Keratinocyte (primary cell): ENCODE measurements around the gene RNU5D-1. TPM values are rescaled to one million over a fixed set of nuclear protein-coding genes. Genes with fewer than 3 reads are reported as not detected.

Experiments used
- DNase-seq: peaks from one replicate; pipeline ENCODE4 v3.0.0-alpha.2; 2011; ENCODE audit warnings: low read depth, missing footprints, low spot score
- FAIRE-seq: peaks from 2 replicates; lab custom pipeline; 2011; peaks lifted over from hg19 to GRCh38; lab: Jason Lieb, UNC
- H2AFZ ChIP-seq: 2 replicates; pipeline ENCODE4 v1.6.0; 2012; ENCODE audit warnings: low read length, control low read depth, inconsistent platforms; ENCODE audit not compliant: control insufficient read depth
- H3K27ac ChIP-seq: 2 replicates; pipeline ENCODE4 v1.5.1; 2011; ENCODE audit warnings: low read length; ENCODE audit not compliant: control insufficient read depth, insufficient read depth
- H3K27me3 ChIP-seq: 3 replicates; pipeline ENCODE4 v1.6.0; 2011; ENCODE audit warnings: low read length; ENCODE audit not compliant: control insufficient read depth, insufficient read depth; ENCODE audit errors: extremely low read depth
- H3K36me3 ChIP-seq, 2 experiments: 2 replicates in 1 of 2; 3 replicates in 1 of 2; pipeline ENCODE4 v1.5.1; 2011; ENCODE audit warnings: low read length in 2 of 2, mild to moderate bottlenecking in 1 of 2; ENCODE audit not compliant: control insufficient read depth in 2 of 2, insufficient read depth in 2 of 2; ENCODE audit errors: extremely low read depth in 1 of 2
- H3K4me1 ChIP-seq: 3 replicates; pipeline ENCODE4 v1.5.1; 2011; ENCODE audit warnings: low read length; ENCODE audit not compliant: control insufficient read depth, insufficient read depth; ENCODE audit errors: extremely low read depth
- H3K4me2 ChIP-seq: 3 replicates; pipeline ENCODE4 v1.6.0; 2011; ENCODE audit warnings: low read depth, low read length; ENCODE audit not compliant: control insufficient read depth, insufficient read depth; ENCODE audit errors: extremely low read depth
- H3K4me3 ChIP-seq, 3 experiments: fragments of 200-600 bp in 1 of 3; sonication (generic) in 1 of 3; 2 replicates in 2 of 3; 3 replicates in 1 of 3; pipeline ENCODE4 v1.5.1; 2011 to 2016; ENCODE audit warnings: low read length in 3 of 3, mild to moderate bottlenecking in 3 of 3, control low read depth in 2 of 3, inconsistent platforms in 1 of 3, low read depth in 1 of 3, mixed read lengths in 1 of 3, mixed run types in 1 of 3, moderate library complexity in 1 of 3; ENCODE audit not compliant: control insufficient read depth in 2 of 3, insufficient read depth in 2 of 3; ENCODE audit errors: extremely low read depth in 1 of 3
- H3K79me2 ChIP-seq: 2 replicates; pipeline ENCODE4 v1.6.0; 2012; ENCODE audit warnings: low read length; ENCODE audit not compliant: control insufficient read depth, insufficient read depth
- H3K9ac ChIP-seq: 3 replicates; pipeline ENCODE4 v1.6.0; 2011; ENCODE audit warnings: low read length; ENCODE audit not compliant: control insufficient read depth, insufficient read depth; ENCODE audit errors: extremely low read depth
- H3K9me1 ChIP-seq: 3 replicates; pipeline ENCODE4 v1.6.0; 2011; ENCODE audit warnings: low read length; ENCODE audit not compliant: control insufficient read depth, insufficient read depth; ENCODE audit errors: extremely low read depth
- H3K9me3 ChIP-seq: 2 replicates; pipeline ENCODE4 v1.5.1; 2012; ENCODE audit warnings: low read depth, low read length; ENCODE audit not compliant: control insufficient read depth
- H4K20me1 ChIP-seq: 3 replicates; pipeline ENCODE4 v1.6.0; 2011; ENCODE audit warnings: low read length; ENCODE audit not compliant: control insufficient read depth, insufficient read depth; ENCODE audit errors: extremely low read depth
- CTCF ChIP-seq, 3 experiments: IDR thresholded peaks in 1 of 3; conservative IDR thresholded peaks in 1 of 3; optimal IDR thresholded peaks in 1 of 3; 2 replicates in 2 of 3; 3 replicates in 1 of 3; pipeline versions ENCODE3 to v1.5.1; 2011; ENCODE audit warnings: low read length in 3 of 3, mild to moderate bottlenecking in 3 of 3, moderate library complexity in 2 of 3, control low read depth in 1 of 3, inconsistent platforms in 1 of 3; ENCODE audit not compliant: insufficient read depth in 2 of 3; ENCODE audit errors: extremely low read depth in 1 of 3
- EZH2 ChIP-seq: IDR thresholded peaks from one replicate; pipeline ENCODE4 v1.6.1; 2012; ENCODE audit warnings: inconsistent platforms, mild to moderate bottlenecking, low read length, moderate library complexity
- dilution Hi-C: fragments of 300-500 bp; cut with MboI; formaldehyde crosslinking; loops from one replicate; pipeline ENCODE4 v1.7.0; 2020; ENCODE audit warnings: low sequenced_read_pairs; ENCODE audit not compliant: extremely low pct_ligation_motif_present
- polyA plus RNA-seq, 5 experiments: library from polyadenylated mRNA; depleted of rRNA in 3 of 5; stranded (reverse) in 3 of 5; stranded (forward) in 1 of 5; unstranded in 1 of 5; fragments of >200 nt; gene quantifications; 1 replicate in 1 of 5; 2 replicates in 3 of 5; 3 replicates in 1 of 5; pipeline versions ENCODE4 v1.2.1 to v1.2.3, GENCODE V29; 2011 to 2012; ENCODE audit warnings: missing spikeins in 2 of 5, low read depth in 1 of 5, low replicate concordance in 1 of 5

The RNU5D-1 gene
- polyA plus RNA-seq, 1 donor (not counting 4 experiments of a cell fraction or from before 2014, with no cell fraction given), result not detected

GRCh38 chr1:44714944-44715571 lies 15.9 kb downstream of the RNU5D-1 start:
- TF ChIP-seq EZH2, result no peak
- peak; percentile 84 to 98 (median 89) for TF ChIP-seq CTCF (optimal IDR thresholded peaks at IDR 0.05 in 1 of 3, IDR thresholded peaks at IDR 0.05 in 1 of 3, conservative IDR thresholded peaks at IDR 0.05 in 1 of 3; ENCODE audit: extremely low read depth in 1 of 3, insufficient read depth in 2 of 3, low read length in 3 of 3)
- Histone ChIP-seq H3K27ac (no peak overlapping the region), H3K9ac (no peak overlapping the region), H3K9me3 (no peaks in the 10 kb centered on the region), H2AFZ (no peak overlapping the region), H3K36me3 (no peaks in the 10 kb centered on the region), H3K79me2 (no peaks in the 10 kb centered on the region), H3K27me3 (no peaks in the 10 kb centered on the region), H3K4me3 (no peak overlapping the region), H3K4me2 (peak overlapping the region; percentile 20), H3K4me1 (peaks cover 3% of the 10 kb centered on the region), H3K9me1 (no peaks in the 10 kb centered on the region), H4K20me1 (no peaks in the 10 kb centered on the region)
- dilution Hi-C loops, result no loop called here
- DNase-seq (no peak), FAIRE-seq (peak; percentile 98)

GRCh38 chr1:44714532-44714931 lies 16.4 kb downstream of the RNU5D-1 start:
- no peaks in the 10 kb centered on the region for H3K79me2 ChIP-seq
- H3K36me3 ChIP-seq, result no peaks in the 10 kb centered on the region
- H2AFZ ChIP-seq, result no peak overlapping the region
- peaks cover 3% of the 10 kb centered on the region for H3K4me1 ChIP-seq
- H3K4me2 ChIP-seq, result no peak overlapping the region
- no peaks in the 10 kb centered on the region for H3K27me3 ChIP-seq
- H3K9me3 ChIP-seq, result no peaks in the 10 kb centered on the region
- H3K9me1 ChIP-seq, result no peaks in the 10 kb centered on the region
- FAIRE-seq (no peak), DNase-seq (no peak)
- no peak overlapping the region for H3K27ac ChIP-seq
- H3K4me3 ChIP-seq, result no peak overlapping the region
- dilution Hi-C loops, result no loop called here
- no peak for TF ChIP-seq EZH2
- no peak for TF ChIP-seq CTCF (optimal IDR thresholded peaks at IDR 0.05 in 1 of 3, IDR thresholded peaks at IDR 0.05 in 1 of 3, conservative IDR thresholded peaks at IDR 0.05 in 1 of 3; ENCODE audit: extremely low read depth in 1 of 3, insufficient read depth in 2 of 3, low read length in 3 of 3)
- H4K20me1 ChIP-seq, result no peaks in the 10 kb centered on the region
- no peak overlapping the region for H3K9ac ChIP-seq
